ENCODE data around the gene NTMT1.

Gene NTMT1

GRCh38 chr9:129676287-129676686 lies 50.3 kb downstream of the NTMT1 start:
- no peaks in the 10 kb centered on the region for H3K27me3 ChIP-seq (ENCODE audit: insufficient read depth, low read length, poor library complexity, severe bottlenecking)
- H3K9ac ChIP-seq (ENCODE audit: low read depth, low read length, poor library complexity, severe bottlenecking) = no peak overlapping the region
- no peaks in the 10 kb centered on the region for H3K79me2 ChIP-seq (ENCODE audit: insufficient read depth, low read length)
- no peaks in the 10 kb centered on the region for H3K36me3 ChIP-seq (ENCODE audit: insufficient read depth, low read length)
- no peaks in the 10 kb centered on the region for H3F3A ChIP-seq (ENCODE audit: low read depth)
- no peak overlapping the region for H2AFZ ChIP-seq (ENCODE audit: low read length)
- H3K9me3 ChIP-seq (ENCODE audit: insufficient read depth, low read depth, low read length) = no peaks in the 10 kb centered on the region
- TF ChIP-seq, protein P1, sequence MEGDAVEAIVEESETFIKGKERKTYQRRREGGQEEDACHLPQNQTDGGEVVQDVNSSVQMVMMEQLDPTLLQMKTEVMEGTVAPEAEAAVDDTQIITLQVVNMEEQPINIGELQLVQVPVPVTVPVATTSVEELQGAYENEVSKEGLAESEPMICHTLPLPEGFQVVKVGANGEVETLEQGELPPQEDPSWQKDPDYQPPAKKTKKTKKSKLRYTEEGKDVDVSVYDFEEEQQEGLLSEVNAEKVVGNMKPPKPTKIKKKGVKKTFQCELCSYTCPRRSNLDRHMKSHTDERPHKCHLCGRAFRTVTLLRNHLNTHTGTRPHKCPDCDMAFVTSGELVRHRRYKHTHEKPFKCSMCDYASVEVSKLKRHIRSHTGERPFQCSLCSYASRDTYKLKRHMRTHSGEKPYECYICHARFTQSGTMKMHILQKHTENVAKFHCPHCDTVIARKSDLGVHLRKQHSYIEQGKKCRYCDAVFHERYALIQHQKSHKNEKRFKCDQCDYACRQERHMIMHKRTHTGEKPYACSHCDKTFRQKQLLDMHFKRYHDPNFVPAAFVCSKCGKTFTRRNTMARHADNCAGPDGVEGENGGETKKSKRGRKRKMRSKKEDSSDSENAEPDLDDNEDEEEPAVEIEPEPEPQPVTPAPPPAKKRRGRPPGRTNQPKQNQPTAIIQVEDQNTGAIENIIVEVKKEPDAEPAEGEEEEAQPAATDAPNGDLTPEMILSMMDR (conservative IDR thresholded peaks at IDR 0.05; ENCODE audit: low read length) = no peak
- TF ChIP-seq EZH2phosphoT487 (IDR thresholded peaks at IDR 0.05; ENCODE audit: borderline replicate concordance) = no peak
- H4K20me1 ChIP-seq (ENCODE audit: insufficient read depth, low read length, poor library complexity, severe bottlenecking) = no peaks in the 10 kb centered on the region
- no peak overlapping the region for H3K4me2 ChIP-seq (ENCODE audit: low read depth, low read length, poor library complexity, severe bottlenecking)
- no peaks in the 10 kb centered on the region for H3K9me2 ChIP-seq (replicated peaks; ENCODE audit: low read depth, low read length)
- no peak overlapping the region for H3K4me3 ChIP-seq (ENCODE audit: low read length, poor library complexity, severe bottlenecking)
- H3K4me1 ChIP-seq (ENCODE audit: insufficient read depth, low read length, poor library complexity, severe bottlenecking) = no peaks in the 10 kb centered on the region

- H2AFZ ChIP-seq (ENCODE audit: low read length) = no peak overlapping the region
- no peaks in the 10 kb centered on the region for H3K4me1 ChIP-seq (ENCODE audit: insufficient read depth, low read length, poor library complexity, severe bottlenecking)
- H3K36me3 ChIP-seq (ENCODE audit: insufficient read depth, low read length) = no peaks in the 10 kb centered on the region
- H3K79me2 ChIP-seq (ENCODE audit: insufficient read depth, low read length) = no peaks in the 10 kb centered on the region
- H3K27me3 ChIP-seq (ENCODE audit: insufficient read depth, low read length, poor library complexity, severe bottlenecking) = no peaks in the 10 kb centered on the region
- H3K4me2 ChIP-seq (ENCODE audit: low read depth, low read length, poor library complexity, severe bottlenecking) = no peak overlapping the region
- H4K20me1 ChIP-seq (ENCODE audit: insufficient read depth, low read length, poor library complexity, severe bottlenecking) = no peaks in the 10 kb centered on the region
- H3F3A ChIP-seq (ENCODE audit: low read depth) = no peaks in the 10 kb centered on the region
- H3K4me3 ChIP-seq (ENCODE audit: low read length, poor library complexity, severe bottlenecking) = no peak overlapping the region
- no peak overlapping the region for H3K9ac ChIP-seq (ENCODE audit: low read depth, low read length, poor library complexity, severe bottlenecking)
- no peak for TF ChIP-seq EZH2phosphoT487 (IDR thresholded peaks at IDR 0.05; ENCODE audit: borderline replicate concordance)
- TF ChIP-seq, protein P1 (conservative IDR thresholded peaks at IDR 0.05; ENCODE audit: low read length) = no peak
- no peaks in the 10 kb centered on the region for H3K9me2 ChIP-seq (replicated peaks; ENCODE audit: low read depth, low read length)
- no peaks in the 10 kb centered on the region for H3K9me3 ChIP-seq (ENCODE audit: insufficient read depth, low read depth, low read length)
These were observed 51.0 kb downstream of the NTMT1 start for GRCh38 chr9:129676975-129677374.

GRCh38 chr9:129677456-129677855 lies 51.5 kb downstream of the NTMT1 start:
- Histone ChIP-seq H3K9me2 (replicated peaks; ENCODE audit: low read depth, low read length) (no peaks in the 10 kb centered on the region), H3K4me3 (ENCODE audit: low read length, poor library complexity, severe bottlenecking) (no peak overlapping the region), H3F3A (ENCODE audit: low read depth) (no peaks in the 10 kb centered on the region), H3K79me2 (ENCODE audit: insufficient read depth, low read length) (no peaks in the 10 kb centered on the region), H3K4me2 (ENCODE audit: low read depth, low read length, poor library complexity, severe bottlenecking) (no peak overlapping the region), H2AFZ (ENCODE audit: low read length) (no peak overlapping the region), H3K27me3 (ENCODE audit: insufficient read depth, low read length, poor library complexity, severe bottlenecking) (no peaks in the 10 kb centered on the region), H3K36me3 (ENCODE audit: insufficient read depth, low read length) (no peaks in the 10 kb centered on the region), H3K9me3 (ENCODE audit: insufficient read depth, low read depth, low read length) (no peaks in the 10 kb centered on the region), H3K4me1 (ENCODE audit: insufficient read depth, low read length, poor library complexity, severe bottlenecking) (no peaks in the 10 kb centered on the region), H3K9ac (ENCODE audit: low read depth, low read length, poor library complexity, severe bottlenecking) (no peak overlapping the region), H4K20me1 (ENCODE audit: insufficient read depth, low read length, poor library complexity, severe bottlenecking) (no peaks in the 10 kb centered on the region)
- TF ChIP-seq, protein P1 (conservative IDR thresholded peaks at IDR 0.05; ENCODE audit: low read length) = no peak
- no peak for TF ChIP-seq EZH2phosphoT487 (IDR thresholded peaks at IDR 0.05; ENCODE audit: borderline replicate concordance)

All from Loucy (cell line).